NT2/D1 (cell line): Measurements from ENCODE around the gene NABP1.

ENCODE experiments used
- YY1 ChIP-seq: IDR thresholded peaks from 2 replicates; pipeline ENCODE4 v1.6.1; 2011; ENCODE audit not compliant: insufficient read length, insufficient read depth
- ZNF274 ChIP-seq: IDR thresholded peaks from 2 replicates; pipeline ENCODE4 v1.6.1; 2011; ENCODE audit warnings: mild to moderate bottlenecking, low read depth, low read length

DNA sequence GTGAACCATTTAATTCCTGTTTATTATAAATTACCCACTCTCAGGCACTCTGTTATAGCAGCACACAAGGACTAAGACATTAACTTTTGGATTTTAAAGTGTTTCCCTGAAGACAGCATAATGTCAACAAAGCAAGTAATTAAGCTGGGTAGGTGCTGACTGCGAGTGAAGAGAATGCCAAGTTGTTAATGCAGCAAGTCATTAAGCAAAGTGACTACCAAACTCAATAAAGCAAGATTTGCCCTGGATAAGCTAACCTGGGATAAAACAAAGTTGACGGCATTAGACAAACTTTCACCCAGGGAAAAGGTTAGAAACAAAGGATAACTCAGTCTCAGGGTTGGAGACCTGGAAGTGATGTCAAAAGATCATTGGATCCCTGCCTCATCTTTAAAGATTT is 28.4 kb upstream of the NABP1 start:
- TF ChIP-seq YY1 (no peak), ZNF274 (no peak)
